Endodermal cell (in vitro differentiated cells): Measurements from ENCODE around the gene WDFY3. TPM values are rescaled to one million over a fixed set of nuclear protein-coding genes. Genes with fewer than 3 reads are reported as not detected.
A peak's percentile ranks its signal among the peaks of the same experiment; 100 is the strongest.

Experiments used
- DNase-seq: peaks from one replicate; pipeline ENCODE4 v3.0.0-alpha.2; 2017
- H3K27ac ChIP-seq: 2 replicates; pipeline ENCODE4 v1.5.1; 2013; ENCODE audit warnings: mild to moderate bottlenecking, low read depth, low read length, moderate library complexity
- H3K27me3 ChIP-seq: 2 replicates; pipeline ENCODE4 v1.6.1; 2013; ENCODE audit warnings: mild to moderate bottlenecking, low read length, moderate library complexity; ENCODE audit not compliant: insufficient read depth, control insufficient read depth, poor library complexity, severe bottlenecking
- H3K36me3 ChIP-seq: 2 replicates; pipeline ENCODE4 v1.7.0; 2013; ENCODE audit warnings: mild to moderate bottlenecking, low read length, moderate library complexity; ENCODE audit not compliant: control insufficient read depth, insufficient read depth
- H3K4me1 ChIP-seq: one replicate; pipeline ENCODE4 v1.7.0; 2013; ENCODE audit warnings: low read length; ENCODE audit not compliant: control insufficient read depth, insufficient read depth
- H3K4me3 ChIP-seq: 2 replicates; pipeline ENCODE4 v1.5.1; 2013; ENCODE audit warnings: mild to moderate bottlenecking, low read length, moderate library complexity
- H3K9ac ChIP-seq: 2 replicates; pipeline ENCODE4 v1.6.1; 2013; ENCODE audit warnings: mild to moderate bottlenecking, low read length, moderate library complexity; ENCODE audit not compliant: poor library complexity, severe bottlenecking; ENCODE audit errors: extremely low read depth
- H3K9me3 ChIP-seq: 2 replicates; pipeline ENCODE4 v1.6.1; 2013; ENCODE audit warnings: mild to moderate bottlenecking, low read length, moderate library complexity; ENCODE audit not compliant: control insufficient read depth
- H3K27ac Mint-ChIP-seq: 2 replicates; pipeline ENCODE4 v1.8.0; 2020; ENCODE audit warnings: mixed read lengths
- H3K27me3 Mint-ChIP-seq: 2 replicates; pipeline ENCODE4 v1.8.0; 2021; ENCODE audit warnings: mild to moderate bottlenecking, mixed read lengths; ENCODE audit not compliant: insufficient read depth
- H3K36me3 Mint-ChIP-seq: 2 replicates; pipeline ENCODE4 v1.8.0; 2020; ENCODE audit warnings: low read depth, mixed read lengths
- H3K4me1 Mint-ChIP-seq: 2 replicates; pipeline ENCODE4 v1.8.0; 2020; ENCODE audit warnings: mixed read lengths
- H3K4me3 Mint-ChIP-seq: 2 replicates; pipeline ENCODE4 v1.8.0; 2020; ENCODE audit warnings: mild to moderate bottlenecking, moderate library complexity, mixed read lengths
- H3K9me3 Mint-ChIP-seq: 2 replicates; pipeline ENCODE4 v1.8.0; 2020; ENCODE audit warnings: mild to moderate bottlenecking, mixed read lengths
- WGBS, 2 experiments: methylation state at CpG; one replicate each; pipeline versions ENCODE4 v1.1.5 to v1.1.7; 2013; ENCODE audit warnings: missing lambda C conversion rate in 2 of 2, mixed read lengths in 1 of 2; ENCODE audit not compliant: insufficient coverage in 1 of 2, insufficient read length in 1 of 2; 5-methylcytosine and 5-hydroxymethylcytosine counted together
- total RNA-seq, 2 donors: library from RNA; stranded (reverse); fragmentation: NEBNext Ultra II Directional in 1 of 2; extraction: Animal tissue kit (Norgen Biotek cat#: 25700) in 1 of 2; gene quantifications; 2 replicates in 1 of 2; 3 replicates in 1 of 2; pipeline ENCODE4 v1.2.1, GENCODE V29; 2021
- TF ChIP-seq, protein P1 (sequence below): fragments of 200-600 bp; sonication (generic); conservative IDR thresholded peaks from 2 replicates; pipeline ENCODE4 v1.5.0; 2021; ENCODE audit warnings: antibody characterized with exemption, mild to moderate bottlenecking

The WDFY3 gene
- total RNA-seq, 2 donors from 2014 or later, result 91.1 to 103 TPM

DNA sequence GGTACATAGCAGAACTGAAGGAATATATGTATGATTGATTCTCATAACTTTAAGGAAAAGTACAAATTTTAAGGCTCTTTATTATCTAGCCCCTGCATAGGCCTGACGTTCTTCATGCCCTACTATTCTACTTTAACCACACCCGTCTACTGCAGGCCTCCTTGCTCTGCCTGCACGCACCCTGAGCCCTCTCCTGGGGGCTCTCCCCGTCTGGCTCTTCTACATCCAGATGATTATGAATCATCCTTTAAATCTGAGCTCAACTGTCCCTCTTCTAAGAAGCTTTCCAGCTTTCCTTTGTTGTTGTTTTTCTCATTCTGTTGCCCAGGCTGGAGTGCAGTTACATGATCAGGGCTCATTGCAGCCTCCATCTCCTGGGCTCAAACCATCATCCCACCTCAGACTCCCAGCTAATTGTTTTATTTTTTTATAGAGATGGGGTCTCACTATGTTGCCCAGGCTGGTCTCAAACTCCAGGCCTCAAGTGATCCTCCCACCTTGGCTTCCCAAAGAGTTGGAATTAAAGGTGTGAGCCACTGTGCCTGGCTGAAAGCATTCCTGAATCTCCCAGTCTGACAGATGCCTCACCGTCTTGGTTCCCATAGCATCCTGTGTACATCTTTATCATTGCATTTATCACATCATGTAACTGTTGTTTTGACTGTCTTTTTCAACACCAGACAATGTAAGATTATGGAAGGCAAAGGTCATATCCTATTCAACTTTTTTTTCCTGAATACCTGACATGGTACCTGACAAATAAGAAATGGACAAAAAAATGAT, 89.2 kb downstream of the WDFY3 start:
- Mint-ChIP-seq H3K4me1 (peaks cover 10% of the 10 kb centered on the region), H3K27me3 (no peaks in the 10 kb centered on the region), H3K4me3 (no peak overlapping the region), H3K27ac (no peak overlapping the region), H3K9me3 (no peaks in the 10 kb centered on the region), H3K36me3 (peaks cover 11% of the 10 kb centered on the region)
- Histone ChIP-seq H3K4me3 (no peak overlapping the region), H3K4me1 (peaks cover 8% of the 10 kb centered on the region), H3K9me3 (no peaks in the 10 kb centered on the region), H3K36me3 (peaks cover 10% of the 10 kb centered on the region), H3K27me3 (no peaks in the 10 kb centered on the region), H3K27ac (no peak overlapping the region), H3K9ac (no peak overlapping the region)
- DNase-seq, result no peak
- TF ChIP-seq, protein P1, sequence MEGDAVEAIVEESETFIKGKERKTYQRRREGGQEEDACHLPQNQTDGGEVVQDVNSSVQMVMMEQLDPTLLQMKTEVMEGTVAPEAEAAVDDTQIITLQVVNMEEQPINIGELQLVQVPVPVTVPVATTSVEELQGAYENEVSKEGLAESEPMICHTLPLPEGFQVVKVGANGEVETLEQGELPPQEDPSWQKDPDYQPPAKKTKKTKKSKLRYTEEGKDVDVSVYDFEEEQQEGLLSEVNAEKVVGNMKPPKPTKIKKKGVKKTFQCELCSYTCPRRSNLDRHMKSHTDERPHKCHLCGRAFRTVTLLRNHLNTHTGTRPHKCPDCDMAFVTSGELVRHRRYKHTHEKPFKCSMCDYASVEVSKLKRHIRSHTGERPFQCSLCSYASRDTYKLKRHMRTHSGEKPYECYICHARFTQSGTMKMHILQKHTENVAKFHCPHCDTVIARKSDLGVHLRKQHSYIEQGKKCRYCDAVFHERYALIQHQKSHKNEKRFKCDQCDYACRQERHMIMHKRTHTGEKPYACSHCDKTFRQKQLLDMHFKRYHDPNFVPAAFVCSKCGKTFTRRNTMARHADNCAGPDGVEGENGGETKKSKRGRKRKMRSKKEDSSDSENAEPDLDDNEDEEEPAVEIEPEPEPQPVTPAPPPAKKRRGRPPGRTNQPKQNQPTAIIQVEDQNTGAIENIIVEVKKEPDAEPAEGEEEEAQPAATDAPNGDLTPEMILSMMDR, result no peak
- WGBS, 2 experiments, result 95 to 100% methylated on average over 3 to 5 of the region's 5 CpGs

DNA sequence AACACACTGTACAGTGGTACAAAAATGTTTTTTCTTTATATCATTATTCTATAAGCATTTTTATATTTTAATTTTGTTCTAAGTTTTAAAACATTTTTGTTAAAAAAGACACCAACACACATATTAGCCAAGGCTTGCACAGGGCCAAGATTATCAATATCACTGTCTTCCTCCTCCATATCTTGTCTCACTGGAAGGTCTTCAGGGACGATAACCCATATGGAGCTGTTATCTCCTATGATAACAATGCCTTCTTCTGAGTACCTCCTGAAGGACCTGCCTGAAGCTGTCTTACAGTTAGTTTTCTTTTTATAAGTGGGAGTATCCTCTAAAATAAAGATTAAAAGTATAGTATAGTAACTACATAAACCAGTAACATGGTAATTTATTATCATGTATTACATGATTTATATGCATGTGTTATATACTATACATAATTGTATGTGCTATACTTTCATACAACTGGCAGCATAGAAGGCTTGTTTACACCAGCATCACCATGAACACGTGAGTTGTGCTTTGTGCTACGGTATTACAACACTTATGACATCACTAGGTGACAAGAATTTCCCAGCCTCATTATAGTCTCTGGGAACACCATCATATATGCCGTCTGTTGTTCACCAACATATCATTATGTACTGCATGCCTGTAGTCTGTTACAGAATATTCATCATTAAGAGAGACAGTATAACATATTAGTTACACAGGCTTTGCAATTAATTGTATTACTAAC, 90.7 kb downstream of the WDFY3 start:
- Histone ChIP-seq H3K27me3 (no peaks in the 10 kb centered on the region), H3K27ac (no peak overlapping the region), H3K4me1 (peaks cover 11% of the 10 kb centered on the region), H3K9me3 (no peaks in the 10 kb centered on the region), H3K9ac (no peak overlapping the region), H3K36me3 (peaks cover 10% of the 10 kb centered on the region), H3K4me3 (no peak overlapping the region)
- Mint-ChIP-seq H3K4me1 (peaks cover 22% of the 10 kb centered on the region), H3K27me3 (no peaks in the 10 kb centered on the region), H3K4me3 (no peak overlapping the region), H3K9me3 (no peaks in the 10 kb centered on the region), H3K27ac (no peak overlapping the region), H3K36me3 (peaks cover 7% of the 10 kb centered on the region)
- TF ChIP-seq, protein P1, result no peak
- 89 to 96% methylated on average over 3 to 4 of the region's 4 CpGs for WGBS, 2 experiments
- no peak for DNase-seq

- no peaks in the 10 kb centered on the region for H3K9me3 Mint-ChIP-seq
- no peak overlapping the region for H3K4me3 ChIP-seq
- H3K9me3 ChIP-seq, result no peaks in the 10 kb centered on the region
- peaks cover 7% of the 10 kb centered on the region for H3K36me3 Mint-ChIP-seq
- DNase-seq, result no peak
- peaks cover 10% of the 10 kb centered on the region for H3K36me3 ChIP-seq
- H3K4me1 ChIP-seq, result peaks cover 16% of the 10 kb centered on the region
- peaks cover 25% of the 10 kb centered on the region for H3K4me1 Mint-ChIP-seq
- TF ChIP-seq, protein P1, result no peak
- 86 to 93% methylated on average over 3 of the region's 3 CpGs for WGBS, 2 experiments
- no peaks in the 10 kb centered on the region for H3K27me3 Mint-ChIP-seq
- no peak overlapping the region for H3K9ac ChIP-seq
- no peaks in the 10 kb centered on the region for H3K27me3 ChIP-seq
- H3K4me3 Mint-ChIP-seq, result no peak overlapping the region
- peak overlapping the region; percentile 24 for H3K27ac Mint-ChIP-seq
- no peak overlapping the region for H3K27ac ChIP-seq
Measured at GRCh38 chr4:84874619-84875018, 91.9 kb downstream of the WDFY3 start.
